ENCODE results near the gene SLC24A3.

Gene SLC24A3

DNA sequence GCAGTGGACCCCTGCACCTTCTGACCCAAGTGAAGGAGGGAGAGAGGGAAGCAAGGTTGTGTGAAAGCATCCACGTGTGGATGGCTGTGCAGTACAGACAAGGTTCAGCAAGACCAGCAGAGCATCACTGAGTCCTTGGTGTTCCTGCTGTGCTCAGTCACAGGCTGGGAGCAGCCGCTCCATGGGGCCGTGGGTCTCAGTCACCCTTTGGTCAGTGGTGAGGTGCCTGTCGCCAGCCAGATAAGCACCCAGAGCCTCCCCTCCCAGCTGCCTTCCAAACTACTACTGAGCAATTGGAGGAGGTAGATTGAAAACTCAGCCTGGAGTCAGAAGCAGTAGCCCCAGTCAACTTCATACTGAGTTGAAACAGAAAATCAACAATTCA lies 218.9 kb downstream of the SLC24A3 start:
- DNase-seq, result no peak

DNA sequence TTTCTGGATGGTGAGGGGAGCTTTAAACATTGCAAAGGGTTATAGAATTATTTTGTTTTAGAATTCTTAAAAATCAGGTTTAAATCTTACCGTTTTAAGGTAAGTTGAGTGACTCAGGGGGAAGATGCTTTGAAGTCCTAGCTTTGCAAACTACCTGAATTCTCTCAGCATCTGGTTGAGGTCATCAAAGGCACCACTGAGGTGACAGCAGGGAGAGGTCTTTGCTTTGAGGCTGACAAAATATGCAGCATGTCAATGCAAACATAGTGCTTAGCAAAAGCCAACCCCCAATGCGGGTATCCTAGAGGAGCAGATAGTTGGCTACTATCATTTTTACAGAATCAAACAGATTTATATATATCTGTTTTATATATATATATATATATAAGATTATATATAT lies 219.5 kb downstream of the SLC24A3 start:
- DNase-seq, result no peak

DNA sequence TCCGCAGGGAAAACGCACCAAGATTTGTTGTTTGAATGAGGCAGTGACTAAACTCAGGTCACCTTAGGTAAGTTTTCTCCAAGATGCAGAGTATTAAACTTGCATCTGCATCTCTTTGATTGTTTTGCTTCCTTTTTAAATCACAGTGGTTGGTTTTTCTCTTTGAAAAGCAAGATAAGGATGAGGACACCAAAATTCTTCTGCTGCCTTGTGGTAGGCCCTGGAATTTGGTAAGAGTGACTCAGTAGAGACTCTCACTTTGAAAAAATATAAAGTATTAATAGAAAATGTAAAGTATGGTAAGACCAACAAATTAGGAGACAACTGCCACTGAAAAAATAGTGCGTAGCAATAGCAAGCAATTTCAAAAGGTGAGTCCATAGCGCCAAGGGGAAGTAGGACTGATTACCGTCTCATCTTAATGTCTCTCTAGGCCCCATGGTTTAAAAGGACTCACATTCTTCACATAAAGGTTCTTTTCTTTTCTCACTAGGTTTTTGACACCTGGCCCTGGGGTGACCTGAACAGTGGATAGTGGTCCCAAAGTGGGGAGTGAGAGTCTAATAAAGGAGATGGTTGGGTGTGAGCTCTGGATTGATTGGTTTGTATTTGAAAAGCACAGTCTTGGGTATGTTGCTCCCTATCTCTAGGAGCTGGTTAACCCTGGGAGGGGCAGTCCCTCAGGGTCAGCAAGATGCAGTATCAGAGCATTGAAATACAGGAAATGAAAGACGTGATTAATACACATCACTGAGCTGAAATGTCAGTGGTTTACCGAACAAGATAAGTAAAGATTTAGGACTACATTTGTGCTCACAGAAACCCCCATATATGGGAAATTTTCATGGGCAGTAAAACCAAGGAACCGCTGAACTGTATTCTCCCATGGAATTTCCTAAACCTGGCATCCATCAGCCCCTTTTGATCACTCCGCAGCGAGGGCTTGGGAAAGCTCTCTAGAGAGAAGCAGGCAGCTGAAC lies 221.2 kb downstream of the SLC24A3 start:
- no peak for DNase-seq

DNA sequence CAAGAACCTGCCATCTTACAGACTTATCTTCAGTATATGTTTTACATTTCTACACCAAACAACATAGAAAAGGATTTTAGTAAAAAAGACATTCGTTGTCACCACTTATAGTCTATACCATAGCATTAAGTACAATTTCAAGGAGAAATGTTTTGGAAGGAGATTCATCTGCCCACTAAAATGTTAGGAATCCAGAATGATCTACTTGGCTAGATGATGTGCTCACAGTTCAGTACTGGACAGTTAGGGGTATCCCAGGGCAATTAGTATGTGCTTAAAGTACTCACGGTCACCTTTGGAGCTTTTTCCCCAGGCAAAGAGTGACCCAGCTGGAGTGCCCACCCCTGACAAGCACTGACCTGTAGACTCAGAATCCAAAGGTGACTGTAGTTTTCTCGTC lies 222.9 kb downstream of the SLC24A3 start:
- DNase-seq, result no peak

DNA sequence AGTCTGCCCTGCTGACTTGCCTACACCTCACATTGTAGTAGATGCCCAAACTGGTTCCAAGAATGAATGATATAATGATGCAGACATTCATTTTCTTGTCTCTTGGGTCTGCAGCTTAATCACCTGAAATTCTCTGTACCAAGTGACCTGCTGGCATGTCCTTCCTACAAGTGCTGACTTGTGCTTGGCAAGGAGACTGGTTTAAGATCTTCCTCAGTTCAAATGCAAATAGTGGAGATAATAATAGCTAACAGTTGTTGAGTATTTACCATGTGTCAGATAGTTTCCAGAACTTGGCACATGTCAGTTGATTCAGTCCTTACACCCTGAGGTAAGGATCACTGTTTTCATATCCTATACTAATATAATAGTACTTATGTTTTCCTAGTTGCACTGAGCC lies 223.4 kb downstream of the SLC24A3 start:
- DNase-seq, result no peak

DNA sequence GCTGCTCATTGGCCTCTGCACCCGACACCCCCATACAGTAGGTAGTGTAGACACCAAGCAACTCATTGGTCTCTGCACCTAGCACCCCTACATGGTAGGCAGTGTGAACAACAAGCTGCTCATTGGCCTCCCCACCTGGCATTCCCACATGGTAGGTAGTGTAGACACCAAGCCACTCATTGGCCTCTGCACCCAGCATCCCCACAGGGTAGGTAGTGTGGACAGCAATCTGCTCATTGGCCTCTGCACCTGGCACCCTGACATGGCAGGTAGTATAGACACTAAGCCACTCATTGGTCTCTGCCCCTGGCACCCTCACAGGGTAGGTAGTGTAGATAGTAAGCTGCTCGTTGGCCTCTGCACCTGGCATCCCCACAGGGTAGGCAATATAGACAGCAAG lies 226.0 kb downstream of the SLC24A3 start:
- DNase-seq, result no peak

DNA sequence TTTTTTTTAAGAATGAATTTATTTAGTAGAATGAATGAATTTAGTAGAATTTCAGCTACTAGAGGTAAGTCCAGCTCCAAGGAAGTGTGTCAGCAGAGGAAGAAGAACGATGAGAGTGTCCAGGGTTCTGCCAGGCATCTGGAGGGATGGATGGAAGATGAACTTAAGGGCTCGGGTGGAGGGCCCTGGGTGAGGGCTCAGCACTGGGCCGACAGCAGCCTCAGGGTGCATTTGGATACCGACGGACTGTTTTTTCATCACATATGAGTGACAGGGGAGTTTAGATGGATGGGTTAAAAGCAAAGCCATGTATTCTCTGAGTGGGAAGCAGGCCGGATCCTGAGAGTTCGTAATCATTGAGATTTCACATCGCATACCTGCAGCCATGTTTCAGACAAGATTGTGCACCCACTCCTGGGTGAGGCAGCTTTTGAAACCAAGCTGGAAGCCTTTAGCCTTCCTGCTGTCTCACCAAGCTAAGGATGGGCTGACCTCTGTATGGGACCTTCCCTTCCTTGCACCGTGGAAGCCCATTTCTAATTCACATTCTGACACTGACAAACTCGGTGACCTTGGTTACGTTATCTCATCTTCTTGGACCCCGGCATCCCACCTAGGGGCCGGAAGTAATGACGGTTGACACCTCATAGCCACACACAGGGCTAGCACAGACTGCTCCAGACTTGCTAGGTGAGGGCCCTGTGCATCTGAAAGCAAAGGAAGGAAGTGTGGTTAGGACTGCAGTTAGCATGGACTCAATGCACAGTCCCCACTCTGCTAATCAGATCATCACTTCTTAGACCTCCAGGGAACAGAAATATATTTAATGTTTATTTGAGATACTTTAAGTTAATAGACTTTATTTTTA lies 228.5 kb downstream of the SLC24A3 start:
- no peak for DNase-seq

DNA sequence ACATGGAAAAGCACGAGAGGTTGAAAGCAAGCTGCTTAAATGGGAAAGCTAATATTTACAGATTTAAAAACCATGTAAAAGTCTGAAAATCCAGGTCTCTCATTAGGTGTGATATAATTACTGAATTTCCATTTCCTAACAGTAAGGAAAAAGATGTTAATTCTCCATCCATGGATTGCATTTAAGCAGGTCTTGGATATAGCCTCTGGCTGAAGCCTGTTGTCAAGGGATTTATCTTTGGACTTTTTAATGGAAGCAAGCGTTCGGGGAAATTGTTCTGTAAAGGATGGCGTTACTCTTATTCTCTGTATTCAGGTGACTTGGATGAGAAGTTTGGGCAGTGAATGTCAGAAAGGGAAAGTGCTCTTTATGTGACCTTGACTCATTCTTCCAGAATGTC lies 233.8 kb downstream of the SLC24A3 start:
- no peak for DNase-seq

DNA sequence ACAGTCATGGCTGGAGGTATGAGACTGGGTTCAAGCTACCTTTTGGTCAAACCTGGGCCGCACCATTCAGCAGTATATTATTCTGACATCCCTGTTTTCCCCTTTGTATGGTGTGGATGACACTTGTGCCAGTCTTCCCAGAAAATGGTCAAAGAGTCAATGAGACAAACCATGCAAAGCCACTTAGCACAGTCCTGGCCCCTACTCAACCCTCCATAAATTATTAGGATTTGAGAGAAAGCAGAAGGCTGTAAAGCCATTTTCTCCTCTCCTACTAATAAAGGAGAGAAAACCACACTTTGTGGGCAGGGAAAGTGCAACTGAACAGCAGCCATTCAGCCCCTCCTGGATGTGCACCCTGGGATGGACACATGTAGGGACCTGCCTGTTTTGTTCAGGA lies 236.2 kb downstream of the SLC24A3 start:
- no peak for DNase-seq

DNA sequence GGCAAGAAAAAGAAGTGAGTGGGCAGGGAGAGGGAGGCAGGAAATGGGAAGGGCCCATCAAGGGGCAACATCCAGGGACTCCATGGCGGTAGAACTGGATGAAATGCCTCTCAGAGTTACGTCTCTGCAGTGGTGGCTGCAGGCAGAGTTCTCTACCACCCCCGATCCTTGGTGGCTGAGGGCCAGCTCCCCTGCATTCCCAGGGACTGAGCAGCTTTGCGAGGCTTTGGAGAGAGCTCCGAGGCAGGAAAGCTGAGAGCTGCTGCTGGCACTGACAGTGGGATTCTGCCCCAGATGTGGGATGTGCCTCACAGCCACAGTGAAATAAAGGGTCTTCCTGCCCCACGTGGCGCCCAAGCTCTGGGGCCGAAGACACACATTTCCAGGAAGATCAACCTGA lies 236.6 kb downstream of the SLC24A3 start:
- DNase-seq, result no peak

DNA sequence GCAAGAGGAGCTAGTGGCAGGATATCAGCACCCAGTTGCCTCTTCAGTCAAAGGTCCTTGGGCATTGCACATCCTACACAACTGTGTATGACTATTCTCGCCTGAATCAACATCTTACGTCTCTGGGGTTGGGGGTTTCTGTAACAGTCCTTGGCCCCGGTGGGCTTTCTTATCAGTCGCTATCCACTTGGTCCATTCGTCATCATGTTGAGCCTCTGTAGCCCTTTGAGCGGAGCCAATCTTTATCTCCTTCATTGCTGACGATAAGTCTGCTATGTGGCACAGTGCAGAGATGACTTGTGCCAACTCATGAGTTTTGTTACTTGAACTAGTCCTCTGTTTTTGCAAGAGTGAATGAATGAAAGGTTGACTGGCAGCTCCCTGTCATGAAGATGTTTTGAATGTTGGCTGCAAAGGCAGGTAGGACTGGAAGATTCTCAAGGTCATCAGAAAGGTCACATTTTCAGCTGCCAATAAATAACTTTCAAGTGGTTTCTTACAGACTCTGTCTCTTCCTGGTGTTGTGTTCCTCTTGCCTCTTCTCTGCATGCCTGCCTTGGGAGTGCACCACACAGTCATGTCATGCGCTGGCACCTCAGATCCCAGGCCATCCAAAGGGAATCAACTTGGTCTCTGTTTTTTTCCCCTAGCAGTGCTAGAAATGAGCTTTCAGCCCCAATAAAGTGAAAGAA lies 238.9 kb downstream of the SLC24A3 start:
- DNase-seq, result no peak

DNA sequence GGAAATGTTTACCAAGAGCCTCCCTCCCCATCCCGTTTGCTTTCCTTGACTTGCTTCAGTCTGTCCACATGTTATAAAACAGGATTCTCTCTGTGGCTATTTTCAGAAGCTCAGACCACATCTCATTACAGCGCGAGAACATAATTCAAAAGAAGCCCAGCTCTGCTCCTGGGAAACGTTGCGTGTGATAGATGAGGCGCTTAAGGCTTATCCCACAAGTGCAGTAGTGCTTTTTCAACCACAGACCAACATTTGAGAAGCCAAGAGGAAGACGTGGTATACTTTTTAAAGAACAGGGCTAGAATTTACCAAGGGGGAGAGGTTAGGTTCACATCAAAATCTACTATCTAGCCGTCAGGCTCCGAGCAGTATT lies 239.5 kb downstream of the SLC24A3 start:
- no peak for DNase-seq

DNA sequence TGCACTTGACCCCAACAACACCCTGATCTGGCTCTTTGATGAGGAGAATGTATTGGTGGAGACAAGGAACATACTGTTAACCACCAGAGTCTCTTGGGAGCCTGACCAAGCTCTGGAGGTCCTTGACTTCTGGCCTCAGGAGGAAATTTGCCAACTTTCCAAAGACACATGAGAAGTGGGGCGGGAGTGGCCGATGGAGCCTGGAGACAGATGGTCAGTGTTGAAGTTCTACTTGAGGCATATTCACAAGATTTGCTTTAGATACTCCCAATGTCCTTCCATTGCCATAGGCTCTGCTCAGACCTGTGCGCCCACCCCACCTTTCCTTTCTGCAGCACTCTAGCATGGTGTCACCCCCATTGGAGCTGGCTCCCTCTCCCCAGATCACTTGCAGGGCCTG lies 241.0 kb downstream of the SLC24A3 start:
- DNase-seq, result no peak

DNA sequence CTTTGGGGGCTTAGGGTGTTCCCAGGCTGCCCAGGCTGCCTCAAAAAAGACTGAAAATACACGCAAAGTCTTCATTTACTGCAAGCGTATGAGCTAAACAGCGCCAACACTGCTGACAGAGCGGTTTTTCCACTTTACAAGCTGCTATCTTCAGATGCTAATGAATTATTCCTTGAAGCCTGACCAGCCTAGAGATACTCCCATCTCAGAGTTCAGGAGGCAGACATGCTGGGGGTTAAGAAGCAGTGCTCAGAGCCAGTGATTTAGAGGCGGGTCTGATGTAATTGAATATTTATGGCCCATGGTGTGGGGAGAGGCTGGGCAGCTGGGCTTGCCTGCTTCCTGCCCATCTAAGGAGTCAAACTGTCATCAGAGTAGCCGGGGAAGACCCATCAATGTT lies 241.4 kb downstream of the SLC24A3 start:
- no peak for DNase-seq

DNA sequence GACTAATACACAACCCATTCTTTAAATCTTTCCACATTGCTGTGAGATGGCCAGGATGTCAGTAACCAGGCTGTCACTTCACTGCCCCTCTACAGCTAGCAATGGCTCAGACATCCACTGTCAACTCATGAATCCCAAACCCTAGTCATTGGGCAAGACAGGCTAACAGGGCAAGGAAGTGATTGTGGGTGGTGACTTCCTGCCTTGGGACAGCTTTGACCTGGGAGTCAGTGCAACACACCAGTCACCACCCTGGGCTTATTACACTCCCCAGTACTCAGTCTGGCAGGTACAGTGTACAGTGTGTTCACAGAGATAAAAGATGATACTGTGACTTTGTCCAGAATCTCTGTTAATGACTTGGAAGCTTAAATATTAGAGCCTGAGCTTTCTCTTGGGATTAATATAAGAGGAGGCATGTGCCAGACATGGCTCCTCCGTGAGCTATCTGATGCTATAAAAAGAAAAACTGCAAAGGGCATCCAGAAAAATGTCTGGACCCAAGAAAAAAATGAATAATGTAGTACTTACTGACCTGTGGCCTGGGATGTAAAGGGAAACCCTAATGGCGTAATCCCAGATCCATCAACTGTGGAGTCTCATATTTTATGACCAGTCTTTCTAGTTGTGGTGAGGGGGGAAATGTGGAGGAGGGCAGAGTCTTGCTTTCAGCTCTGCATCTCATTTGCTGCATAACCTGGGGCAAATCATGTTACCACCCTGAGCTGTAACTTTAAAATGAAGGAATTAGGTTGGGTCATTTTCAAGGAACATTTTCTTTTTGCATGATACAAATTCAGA lies 244.4 kb downstream of the SLC24A3 start:
- no peak for DNase-seq

DNA sequence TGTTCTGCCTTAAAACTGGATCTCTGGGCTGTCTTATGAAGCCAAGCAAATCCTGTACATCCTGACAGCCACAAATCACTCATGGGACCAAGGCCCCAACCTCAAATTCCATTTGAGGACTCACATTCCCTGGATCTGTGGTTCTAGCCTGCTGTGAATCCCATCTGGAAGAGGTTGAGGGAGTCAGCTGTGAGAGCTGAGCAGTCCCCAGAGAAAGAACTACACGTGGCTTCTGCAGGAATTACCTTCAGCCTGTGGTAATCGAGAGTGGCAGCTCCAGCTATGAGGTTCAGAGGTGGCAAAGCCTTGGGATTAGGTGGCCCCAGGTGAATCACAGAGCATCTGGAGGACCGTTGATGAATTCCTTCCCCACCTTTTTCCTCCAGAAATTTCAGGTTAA lies 245.2 kb downstream of the SLC24A3 start:
- DNase-seq, result no peak

DNA sequence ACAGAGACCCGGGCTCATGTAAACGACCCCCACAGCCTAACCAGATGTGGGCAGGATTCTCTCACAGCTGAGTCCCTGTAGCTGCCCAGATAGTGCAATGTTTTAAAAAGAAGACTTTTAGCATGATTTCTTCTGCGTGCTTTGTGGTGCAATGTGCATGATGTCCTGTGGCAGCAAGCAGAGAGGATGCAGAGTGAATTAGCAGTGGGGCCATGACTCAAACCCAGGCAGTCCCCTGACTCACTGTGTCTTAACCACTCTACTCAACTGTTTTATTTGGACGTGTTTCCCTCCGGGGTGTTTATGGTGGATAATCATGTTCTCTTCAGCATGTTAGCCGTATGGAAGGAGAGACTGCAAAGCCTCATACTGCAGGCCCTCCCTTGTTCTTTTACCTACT lies 247.9 kb downstream of the SLC24A3 start:
- no peak for DNase-seq

DNA sequence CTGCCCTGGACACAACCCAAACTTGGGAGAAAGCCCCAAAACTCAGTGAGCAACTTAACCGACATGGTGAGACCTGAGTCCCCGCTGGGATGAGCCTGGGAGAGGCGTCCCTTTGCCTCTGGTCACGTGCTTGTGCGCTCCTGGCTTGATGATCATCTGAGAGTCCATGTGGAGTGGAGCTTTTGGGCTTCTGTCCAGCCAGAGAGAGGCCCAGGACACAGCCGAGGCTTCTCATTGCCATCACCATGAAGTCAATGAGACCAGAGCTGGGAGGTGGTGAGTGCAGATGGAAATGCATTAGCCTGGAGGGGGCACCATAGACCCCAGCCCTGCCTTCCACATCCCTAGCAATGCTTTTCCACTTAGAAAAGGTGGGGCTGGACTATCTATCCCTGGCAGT lies 250.0 kb downstream of the SLC24A3 start:
- no peak for DNase-seq

DNA sequence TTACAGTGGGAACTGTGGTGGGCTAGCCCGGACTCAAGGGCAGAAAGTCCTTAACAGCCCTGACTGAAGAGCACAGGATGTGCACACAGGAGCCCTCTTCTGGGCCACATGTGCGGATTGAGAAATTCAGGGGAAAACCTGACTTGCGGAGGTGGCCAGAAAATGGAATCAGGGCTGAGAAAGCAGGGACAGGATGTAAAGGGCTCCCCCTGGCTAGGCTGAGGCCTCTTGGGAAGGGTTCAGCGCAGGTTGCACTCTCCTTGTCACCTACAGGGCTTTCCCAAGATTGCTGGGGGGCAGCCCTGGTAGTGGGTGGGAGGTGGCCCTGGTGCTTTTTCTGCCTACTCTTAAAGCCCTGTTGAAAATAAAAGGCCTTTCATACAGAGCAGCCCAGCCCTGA lies 251.2 kb downstream of the SLC24A3 start:
- DNase-seq, result no peak

DNA sequence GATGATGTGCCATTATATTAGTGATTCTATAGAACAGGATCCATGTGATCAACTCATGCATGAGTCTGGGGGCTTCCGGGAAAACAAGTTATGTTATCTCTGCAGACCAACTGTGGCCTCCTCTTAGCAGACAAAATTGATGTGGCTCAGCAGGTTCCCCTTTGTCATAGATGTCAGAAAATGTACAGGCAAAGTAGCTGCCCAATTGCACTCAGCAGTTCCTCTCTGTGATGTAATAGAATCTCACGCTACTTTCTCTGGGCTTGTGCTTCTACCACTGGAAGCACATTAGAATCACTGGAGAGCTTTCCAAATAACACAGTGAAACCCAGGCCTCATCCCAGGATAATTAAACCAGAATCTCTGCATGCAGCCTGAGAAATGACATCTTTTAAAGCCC lies 253.1 kb downstream of the SLC24A3 start:
- no peak for DNase-seq

DNA sequence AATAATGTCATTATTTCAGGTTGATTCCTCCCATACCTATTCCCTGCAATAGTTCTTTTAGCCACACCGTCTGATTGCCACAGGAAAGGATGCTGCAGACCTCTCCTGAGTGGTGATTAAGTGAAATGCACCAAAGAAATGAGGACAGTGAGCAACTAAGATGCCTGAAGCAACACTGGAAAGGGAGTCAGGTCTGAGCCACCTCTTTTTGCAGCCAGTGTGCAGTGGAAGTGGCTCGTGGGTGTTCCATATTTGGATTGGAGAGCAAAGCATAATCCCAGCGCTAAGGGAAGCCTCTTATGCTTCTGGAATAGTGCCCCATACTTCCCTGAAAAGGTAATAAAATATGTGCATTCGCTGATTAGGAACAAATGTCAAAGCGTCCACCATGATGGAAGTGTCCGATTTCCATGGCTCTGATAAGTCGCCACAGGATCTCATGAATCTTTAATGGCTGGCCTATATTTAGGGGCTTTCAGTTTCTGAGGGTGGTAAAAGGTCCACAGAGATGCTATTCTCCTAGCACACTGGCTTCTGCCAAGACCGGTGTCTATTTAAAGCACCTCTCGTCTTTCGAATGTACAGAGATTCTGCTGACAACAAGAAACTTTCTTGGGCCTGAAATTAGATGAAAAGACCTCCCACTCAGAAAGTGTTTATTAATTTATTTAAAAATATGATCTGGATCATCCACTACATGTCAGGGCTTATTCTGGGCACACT lies 253.9 kb downstream of the SLC24A3 start:
- DNase-seq, result no peak

Data from activated CD4-positive, alpha-beta T cell treated with anti-CD3 and anti-CD28 coated beads for 1 hour (primary cell).